ENCODE results near the gene IFNGR2.
"Not testable (repeated sequence)": the region's sequence is repeated elsewhere in the genome, so short reads cannot be mapped to it uniquely, and the experiment has no call there.

Gene IFNGR2, protein sequence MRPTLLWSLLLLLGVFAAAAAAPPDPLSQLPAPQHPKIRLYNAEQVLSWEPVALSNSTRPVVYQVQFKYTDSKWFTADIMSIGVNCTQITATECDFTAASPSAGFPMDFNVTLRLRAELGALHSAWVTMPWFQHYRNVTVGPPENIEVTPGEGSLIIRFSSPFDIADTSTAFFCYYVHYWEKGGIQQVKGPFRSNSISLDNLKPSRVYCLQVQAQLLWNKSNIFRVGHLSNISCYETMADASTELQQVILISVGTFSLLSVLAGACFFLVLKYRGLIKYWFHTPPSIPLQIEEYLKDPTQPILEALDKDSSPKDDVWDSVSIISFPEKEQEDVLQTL

DNA sequence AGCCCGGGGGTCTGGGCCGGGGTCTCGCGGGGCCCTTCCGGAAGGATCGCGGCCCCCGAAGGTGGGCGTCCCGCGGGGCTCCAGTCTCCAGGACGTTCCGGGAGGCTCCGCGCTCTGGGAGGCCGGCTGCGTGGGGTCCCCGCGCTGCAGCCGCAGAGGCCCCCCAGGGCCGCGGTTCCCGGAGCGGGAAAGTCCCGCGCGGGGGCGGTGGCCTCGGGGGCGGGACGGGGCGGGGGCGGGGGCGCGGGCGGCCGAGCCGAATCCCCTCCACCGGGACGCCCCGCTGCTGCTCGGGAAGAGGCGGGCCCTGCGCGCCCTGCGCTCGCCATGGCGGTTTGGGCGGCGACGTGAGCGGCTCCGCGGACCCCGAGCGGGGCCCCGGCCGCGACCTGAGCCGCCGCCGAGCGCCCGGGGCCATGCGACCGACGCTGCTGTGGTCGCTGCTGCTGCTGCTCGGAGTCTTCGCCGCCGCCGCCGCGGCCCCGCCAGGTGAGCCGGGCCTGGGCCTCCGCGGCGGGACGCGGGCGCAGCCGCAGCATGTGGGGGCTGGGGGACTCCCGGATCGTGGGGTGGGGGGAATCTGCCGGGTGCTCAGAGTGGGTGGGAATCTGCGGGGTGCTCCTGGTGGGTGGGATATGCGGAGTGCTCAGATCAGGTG lies at the start of gene IFNGR2:
Gene IFNGR2 (plus strand): TSS at position 286 of the 658 bp plus-strand sequence. CDS start 131 bp downstream, at position 417.
- DNase-seq (ENCODE audit: low spot score): no peak

DNA sequence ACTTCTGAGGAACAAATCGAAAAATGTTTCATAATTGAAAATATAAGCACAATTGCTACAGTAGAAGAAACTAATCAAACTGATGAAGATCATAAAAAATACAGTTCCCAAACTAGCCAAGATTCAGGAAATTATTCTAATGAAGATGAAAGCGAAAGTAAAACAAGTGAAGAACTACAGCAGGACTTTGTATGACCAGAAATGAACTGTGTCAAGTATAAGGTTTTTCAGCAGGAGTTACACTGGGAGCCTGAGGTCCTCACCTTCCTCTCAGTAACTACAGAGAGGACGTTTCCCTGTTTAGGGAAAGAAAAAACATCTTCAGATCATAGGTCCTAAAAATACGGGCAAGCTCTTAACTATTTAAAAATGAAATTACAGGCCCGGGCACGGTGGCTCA lies 47.9 kb upstream of the IFNGR2 start:
- DNase-seq (ENCODE audit: low spot score): no peak

DNA sequence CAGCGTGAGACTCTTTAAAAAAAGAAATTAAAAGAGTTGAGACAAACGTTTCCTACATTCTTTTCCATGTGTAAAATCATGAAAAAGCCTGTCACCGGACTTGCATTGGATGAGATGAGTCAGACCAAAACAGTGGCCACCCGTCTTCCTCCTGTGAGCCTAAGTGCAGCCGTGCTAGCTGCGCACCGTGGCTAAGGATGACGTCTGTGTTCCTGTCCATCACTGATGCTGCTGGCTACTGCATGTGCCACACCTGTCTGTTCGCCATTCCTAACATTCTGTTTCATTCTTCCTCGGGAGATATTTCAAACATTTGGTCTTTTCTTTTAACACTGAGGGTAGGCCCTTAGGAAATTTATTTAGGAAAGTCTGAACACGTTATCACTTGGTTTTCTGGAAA lies 47.2 kb upstream of the IFNGR2 start:
- no peak for DNase-seq (ENCODE audit: low spot score)

DNA sequence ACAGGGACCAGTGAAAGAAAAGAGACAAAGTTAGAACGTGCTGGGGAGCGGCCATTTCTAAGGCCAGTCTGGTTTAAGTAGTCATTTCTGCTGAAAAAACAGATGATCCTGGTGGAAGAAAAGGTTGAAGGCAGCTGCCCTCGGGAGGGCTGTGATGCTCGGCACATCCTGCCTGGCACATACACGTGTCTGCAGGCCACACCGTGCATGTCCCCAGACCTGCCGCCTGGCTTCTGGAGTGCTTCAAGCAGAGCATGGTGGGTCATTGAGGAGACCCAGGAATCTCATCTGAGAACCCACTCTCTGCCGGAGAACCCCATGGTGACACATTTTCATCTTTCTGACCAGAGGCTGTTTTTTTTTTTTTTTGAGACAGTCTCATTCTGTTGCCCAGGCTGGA lies 46.0 kb upstream of the IFNGR2 start:
- no peak for DNase-seq (ENCODE audit: low spot score)

DNA sequence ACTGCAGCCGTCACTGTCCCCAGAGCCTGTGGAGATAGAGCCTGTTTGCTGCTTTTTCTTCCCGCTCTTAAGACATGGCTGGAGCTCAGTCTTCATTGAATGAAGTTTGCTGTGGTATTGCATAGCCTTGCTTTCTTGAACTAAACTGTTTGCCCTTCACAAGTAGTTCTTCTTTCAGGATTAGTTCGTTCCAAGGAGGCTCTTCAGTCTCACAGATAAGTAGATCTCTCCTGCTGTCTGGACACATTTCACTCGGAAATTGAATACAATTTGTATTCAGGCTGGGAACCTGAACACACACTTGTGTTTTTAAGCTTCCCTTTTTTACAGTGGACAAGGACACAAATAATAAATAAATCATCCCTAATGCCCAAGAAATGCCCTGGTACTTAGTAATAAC lies 43.8 kb upstream of the IFNGR2 start:
- no peak for DNase-seq (ENCODE audit: low spot score)

DNA sequence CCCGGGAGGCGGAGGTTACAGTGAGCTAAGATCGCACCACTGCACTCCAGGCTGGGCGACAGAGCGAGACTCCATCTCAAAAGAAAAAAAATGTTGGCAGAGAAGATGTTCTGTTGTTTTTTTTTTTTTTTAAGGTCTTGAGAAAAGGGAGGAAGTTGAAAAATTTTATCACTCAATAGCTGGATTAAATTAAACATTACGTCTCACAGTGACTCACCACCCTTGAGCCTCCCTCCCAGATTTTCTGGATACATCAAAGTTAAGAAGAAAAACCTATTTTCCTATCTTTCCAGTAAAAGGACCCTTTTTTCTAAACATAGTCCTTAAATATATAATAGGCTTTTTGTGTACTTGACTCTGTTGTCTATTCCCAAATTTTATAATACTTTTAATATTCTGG lies 42.9 kb upstream of the IFNGR2 start:
- DNase-seq (ENCODE audit: low spot score): peak; percentile 36

DNA sequence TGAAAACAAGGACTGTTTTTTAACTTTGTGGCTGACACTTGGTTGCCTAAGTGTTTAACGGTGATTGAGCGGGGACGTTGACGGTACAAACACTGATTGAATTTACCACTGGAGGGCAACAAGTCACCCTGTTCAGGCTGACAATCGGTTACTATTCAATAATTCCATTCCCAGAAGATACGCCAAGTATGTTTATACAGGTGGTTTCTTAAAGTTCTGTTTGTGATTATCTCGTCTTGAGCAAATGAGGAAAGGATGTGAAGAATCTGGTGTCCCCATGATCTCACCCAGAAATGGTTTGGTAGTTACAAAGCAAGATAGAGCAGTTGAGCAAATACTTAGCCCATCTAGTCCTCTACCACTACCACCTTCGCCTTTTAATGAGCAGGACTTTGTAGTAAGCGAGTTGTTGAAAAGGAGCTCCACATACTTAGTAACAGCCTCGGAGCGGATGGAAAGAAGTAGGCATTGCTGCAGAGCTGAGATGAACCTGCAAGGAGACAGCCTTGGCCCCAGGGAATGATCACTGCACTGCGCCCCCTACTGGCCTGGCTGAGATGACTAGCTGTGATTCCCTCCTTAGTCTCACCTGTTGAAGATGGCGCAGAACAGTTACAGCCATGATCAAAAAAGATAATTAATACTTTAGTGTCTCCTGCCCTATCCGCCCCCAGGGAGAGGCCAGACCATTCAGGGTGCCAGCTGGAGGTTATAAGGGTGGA lies 42.2 kb upstream of the IFNGR2 start:
- DNase-seq (ENCODE audit: low spot score): peak; percentile 56

DNA sequence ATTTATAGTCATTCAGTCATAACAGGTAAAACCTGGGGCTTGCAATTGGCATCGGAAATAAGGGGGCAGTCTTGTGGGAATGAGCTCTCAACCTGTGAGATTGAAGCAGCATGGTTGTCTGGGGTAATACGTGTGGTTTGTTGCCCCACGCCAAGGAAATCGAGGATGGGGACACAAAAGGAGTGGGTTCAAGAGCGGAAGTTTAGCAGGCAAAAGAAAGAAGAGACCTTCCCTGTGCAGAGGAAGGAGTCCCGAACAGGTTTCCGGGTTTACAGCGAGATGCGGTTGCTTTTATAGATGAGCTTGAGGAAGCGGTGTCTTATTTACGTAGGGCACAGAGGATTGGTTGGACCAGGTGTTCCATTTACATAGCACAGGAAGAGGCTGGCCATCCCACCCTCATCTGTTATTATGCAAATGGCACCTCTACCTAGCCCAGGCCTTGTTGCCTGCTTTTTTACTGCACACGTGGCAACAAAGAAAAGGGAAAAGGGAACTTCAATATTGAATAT lies 41.1 kb upstream of the IFNGR2 start:
- DNase-seq (ENCODE audit: low spot score): no peak

DNA sequence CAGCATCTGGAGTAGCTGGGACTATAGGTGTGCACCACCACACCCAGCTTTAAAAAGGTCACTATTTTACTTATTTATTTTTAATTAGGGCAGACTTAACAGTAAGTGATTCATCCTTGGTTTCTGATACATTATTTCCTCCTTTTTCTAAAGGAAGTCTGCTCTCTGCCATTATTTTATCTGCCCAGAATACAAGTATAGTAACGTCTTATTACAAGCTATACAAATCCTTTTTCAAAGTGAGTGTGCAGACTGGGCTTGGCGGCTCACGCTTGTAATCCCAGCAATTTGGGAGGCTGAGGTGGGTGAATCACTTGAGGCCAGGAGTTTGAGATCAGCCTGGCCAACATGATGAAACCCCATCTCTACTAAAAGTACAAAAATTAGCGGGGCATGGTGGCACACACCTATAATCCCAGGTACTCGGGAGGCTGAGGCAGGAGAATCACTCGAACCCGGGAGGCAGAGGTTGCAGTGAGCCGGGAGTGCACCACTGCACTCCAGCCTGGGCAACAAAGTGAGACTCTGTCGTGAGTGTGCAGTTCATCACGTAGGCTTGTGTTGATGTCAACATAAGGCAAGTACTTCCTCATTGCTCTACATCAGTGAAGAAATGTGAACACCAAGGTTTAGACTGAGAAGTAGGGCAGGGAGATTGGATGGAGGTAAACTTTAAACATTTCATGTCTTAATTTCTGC lies 39.2 kb upstream of the IFNGR2 start:
- DNase-seq (ENCODE audit: low spot score): not testable (repeated sequence)

DNA sequence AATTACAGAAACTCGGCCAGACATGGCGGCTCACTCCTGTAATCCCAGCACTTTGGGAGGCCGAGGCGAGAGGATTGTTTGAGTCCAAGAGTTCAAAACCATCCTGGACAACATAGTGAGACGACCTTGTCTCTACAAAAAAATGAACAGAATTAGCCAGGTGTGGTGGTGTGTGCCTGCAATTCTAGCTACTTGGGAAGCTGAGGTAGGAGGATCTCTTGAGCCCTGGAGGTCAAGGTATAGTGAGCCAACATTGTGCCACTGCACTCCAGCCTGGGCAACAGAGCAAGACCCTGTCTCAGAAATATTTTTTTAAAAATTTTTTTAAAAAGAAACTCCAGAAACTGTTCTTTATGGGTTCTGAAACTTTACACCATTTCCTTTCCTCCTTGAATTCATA lies 38.4 kb upstream of the IFNGR2 start:
- no peak for DNase-seq (ENCODE audit: low spot score)

DNA sequence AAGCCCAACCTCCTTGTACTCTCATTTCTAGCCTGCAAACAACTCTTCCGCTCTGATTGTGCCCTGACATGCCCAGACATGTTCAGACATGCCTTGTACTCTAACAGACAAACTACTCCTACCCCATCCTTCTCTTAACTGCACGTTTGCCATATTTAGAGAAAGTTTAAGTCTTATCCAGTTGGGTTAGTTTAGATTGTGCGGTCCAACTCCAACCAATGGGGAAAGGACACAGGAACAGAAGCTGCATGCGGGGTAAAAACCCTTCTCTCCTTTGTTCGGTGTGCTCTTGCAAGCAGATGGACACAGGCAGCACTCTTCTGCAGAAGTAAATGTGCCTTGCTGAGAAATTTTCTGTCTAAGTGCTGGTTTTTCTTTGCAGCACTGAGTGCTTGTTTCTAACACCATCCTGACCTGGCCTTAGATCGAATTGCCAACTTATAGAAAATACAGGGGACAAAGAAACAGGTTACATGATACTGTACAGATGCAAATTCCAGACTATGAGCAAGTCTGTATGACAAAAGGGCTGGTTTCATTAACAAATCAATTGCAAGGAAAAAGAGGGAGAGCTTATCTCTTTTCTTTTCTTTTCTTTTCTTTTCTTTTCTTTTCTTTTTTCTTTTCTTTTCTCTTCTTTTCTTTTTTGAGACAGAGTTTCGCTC lies 35.8 kb upstream of the IFNGR2 start:
- DNase-seq (ENCODE audit: low spot score): no peak

DNA sequence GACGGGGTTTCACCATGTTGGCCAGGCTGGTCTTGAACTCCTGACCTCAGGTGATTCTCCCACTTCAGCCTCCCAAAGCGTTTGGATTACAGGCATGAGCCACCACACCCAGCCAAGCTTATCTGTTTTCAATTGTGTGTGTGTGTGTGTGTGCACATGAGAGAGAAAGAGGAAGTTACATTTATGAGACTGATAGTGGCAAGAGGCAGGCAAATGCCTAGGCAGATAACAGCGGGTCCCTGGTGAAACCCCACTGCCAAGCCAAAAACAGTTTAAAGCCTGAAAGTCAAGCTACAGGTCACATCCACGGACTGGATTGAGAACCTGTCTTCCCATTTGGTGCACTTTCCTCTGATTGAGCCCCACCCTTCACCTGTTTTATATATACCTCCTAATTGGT lies 35.1 kb upstream of the IFNGR2 start:
- DNase-seq (ENCODE audit: low spot score): no peak

DNA sequence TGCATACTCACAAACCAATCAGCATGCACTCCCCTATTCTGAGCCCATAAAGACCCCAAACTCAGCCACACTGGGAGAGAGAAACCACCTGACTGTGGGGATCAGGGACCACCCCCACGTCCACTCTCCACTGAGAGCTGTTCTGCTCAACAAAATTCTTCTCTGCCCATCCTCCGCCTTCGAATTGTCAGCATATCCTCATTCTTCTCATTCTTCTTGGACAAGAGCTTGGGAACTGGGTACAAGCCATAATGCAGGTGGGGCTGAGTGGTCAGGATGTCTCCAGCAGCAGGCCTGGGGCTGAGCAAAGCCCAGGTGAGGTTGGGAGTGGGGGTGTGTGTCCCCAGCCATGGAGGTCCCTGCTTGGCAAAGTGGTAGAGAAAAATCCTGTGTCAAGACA lies 34.6 kb upstream of the IFNGR2 start:
- no peak for DNase-seq (ENCODE audit: low spot score)

DNA sequence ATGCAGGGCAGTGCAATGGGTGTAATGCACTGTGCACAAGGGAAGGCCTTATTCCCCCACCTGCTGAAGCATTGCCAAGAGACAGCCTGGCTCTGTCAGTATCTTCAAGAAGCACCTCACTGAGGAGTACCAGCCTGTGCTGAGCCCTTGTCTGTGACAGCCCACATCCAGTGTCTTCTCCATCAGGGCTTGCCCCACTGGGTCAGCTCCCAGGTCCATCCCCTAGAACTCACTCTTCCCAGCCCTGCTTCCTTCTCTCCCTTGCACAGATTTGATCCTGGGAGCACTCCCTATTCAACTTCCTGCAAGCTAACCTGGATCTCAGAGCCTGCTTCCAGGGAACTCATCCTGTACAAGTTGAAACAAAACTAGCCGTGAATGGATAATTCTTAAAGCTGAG lies 33.6 kb upstream of the IFNGR2 start:
- DNase-seq (ENCODE audit: low spot score): no peak

DNA sequence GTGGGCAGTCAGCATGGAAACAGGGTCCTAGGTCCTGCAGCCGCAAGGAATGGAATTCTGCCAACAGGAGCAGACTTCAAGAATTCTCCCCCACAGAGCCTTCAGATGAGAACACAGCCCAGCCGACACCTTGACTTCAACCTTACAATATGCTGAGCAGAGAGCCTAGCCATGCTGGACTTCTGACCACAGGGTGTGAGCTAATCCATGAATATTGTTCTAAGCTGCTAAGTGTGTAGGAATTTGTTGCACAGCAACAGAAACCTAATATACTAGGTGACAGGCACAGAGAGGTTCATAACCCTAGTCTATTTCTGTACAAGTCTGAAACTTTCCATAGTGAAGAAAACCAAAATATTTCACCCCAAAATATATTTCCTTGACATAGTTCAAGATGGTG lies 32.9 kb upstream of the IFNGR2 start:
- no peak for DNase-seq (ENCODE audit: low spot score)

DNA sequence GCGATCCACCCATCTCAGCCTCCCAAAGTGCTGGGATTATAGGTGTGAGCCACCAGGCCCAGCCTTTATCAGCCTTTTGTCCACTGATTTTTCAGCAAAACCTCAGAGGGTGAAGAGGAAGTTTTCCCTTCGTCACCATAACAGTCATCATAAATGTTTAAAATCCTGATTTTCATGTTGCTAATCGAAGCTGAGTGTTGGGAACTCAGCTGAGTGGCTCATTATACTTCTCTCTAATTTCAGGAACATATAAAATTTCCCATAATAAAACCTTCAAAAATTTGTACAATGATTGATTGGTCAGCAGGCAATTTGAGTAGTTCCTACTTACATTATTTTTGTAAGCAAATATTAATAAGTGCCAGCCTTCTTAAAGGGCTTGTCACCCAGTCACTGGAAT lies 31.8 kb upstream of the IFNGR2 start:
- DNase-seq (ENCODE audit: low spot score): no peak

DNA sequence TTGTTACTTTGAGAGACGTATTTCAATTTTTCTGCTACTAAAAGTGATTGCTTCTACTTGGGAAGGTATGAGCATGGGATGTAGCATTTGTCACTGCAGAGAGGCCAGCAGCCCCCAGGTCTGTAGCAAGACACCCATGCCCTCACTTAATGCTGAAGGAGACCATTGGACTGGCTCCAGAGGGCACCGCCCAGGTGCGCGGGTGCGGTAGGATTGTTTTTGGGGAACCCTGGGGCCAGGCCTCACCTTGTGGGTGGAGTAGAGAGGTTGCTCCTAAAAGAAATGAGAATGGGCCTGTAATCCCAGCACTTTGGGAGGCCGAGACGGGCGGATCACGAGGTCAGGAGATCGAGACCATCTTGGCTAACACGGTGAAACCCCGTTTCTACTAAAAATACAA lies 30.6 kb upstream of the IFNGR2 start:
- no peak for DNase-seq (ENCODE audit: low spot score)

DNA sequence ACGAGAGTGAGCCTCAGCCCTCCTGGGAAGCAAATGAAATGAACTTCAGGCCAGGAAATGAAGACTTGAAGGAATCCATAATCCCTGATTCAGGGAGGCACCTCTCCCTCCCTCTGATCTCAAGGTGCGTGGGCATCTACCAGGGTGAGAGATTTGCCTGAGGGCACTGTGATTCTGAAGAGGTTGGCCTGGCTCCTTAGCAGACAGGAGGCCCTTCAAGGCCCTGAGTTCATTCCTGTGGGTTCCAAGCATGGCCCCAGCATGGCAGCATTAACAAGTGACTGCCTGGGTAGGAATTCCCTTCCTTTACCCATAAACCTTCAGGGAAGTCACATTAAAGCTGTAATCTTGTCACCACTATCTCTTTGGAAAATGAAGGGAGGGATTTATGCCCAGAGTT lies 29.8 kb upstream of the IFNGR2 start:
- no peak for DNase-seq (ENCODE audit: low spot score)

DNA sequence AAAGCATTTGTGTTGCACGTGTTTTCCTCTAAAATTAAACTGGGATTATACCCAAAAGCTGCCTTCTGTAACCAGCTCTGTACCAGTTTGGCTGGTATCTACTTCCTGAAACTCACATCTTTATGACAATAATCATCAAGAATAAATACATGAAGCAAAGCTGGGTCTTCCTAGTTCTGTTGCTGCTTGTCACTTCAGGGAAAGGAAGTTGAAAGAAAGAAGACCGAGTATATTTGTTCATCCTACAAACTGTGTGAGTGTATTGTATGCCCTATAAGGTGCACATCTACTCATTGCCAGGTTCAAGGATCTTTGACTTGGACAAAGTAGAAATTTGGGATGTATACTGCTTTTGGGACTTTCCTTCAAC lies 29.1 kb upstream of the IFNGR2 start:
- no peak for DNase-seq (ENCODE audit: low spot score)

DNA sequence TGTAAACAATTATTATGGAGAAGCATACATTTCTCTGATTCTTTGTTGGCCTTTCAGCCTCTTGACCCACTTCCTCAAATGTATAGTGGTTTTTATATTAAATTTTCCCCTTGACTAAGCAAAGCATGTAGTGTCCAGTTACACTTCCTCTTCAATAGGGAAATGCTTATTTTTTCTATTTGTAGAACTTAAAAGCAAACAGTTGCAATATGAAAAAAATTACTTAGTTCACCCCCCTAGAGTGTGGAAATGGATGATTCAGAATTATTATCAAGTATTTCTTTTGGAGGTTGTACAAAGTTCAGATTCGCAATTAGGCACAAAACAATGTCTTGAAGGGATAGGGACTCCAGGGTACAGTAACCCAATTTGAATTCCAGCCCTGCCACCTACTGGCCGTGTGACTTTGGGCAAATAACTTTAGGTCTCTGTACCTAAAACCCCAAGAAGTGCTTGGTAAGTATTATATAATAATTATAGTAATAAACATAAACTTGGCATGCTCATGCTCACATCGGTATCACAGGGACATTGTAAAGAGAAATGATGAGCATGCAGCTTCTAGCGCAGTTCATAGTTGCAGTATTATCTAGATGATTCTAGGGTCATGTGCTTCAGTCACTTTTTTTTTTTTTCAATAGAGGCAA lies 28.6 kb upstream of the IFNGR2 start:
- peak; percentile 23 for DNase-seq (ENCODE audit: low spot score)

DNA sequence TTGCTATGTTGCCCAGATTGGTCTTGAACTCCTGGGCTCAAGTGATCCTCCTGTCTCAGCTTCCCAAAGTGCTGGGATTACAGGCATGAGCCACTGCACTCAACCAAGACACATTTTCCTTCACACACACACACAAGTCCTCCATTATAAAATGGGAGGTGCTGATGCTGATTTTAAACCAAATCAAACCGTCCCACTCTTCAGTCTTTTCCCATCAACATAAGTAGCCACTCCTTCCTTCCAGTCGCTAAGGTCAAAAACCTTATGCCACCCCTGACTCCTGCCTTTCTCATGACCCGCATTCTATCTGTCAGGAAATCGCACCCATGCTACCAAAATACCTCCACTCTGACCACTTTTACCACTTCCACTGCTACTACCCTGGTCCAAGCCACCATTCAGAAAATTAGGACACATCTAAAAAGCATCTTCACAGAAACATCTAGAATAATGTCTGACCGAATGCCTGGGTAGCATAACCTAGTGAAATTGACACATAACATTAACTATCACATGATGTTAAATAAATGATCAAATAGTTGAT lies 28.0 kb upstream of the IFNGR2 start:
- DNase-seq (ENCODE audit: low spot score): no peak
